ENCODE data around the gene PIAS4. TPM values are rescaled to one million over a fixed set of nuclear protein-coding genes. Genes with fewer than 3 reads are reported as not detected.

Gene PIAS4
- total RNA-seq, 1 donor from 2014 or later = 39.8 TPM

GRCh38 chr19:4061178-4061682 is 53.7 kb downstream of the PIAS4 start:
- TF ChIP-seq CTCF (conservative IDR thresholded peaks at IDR 0.05) = no peak
- H3K27me3 Mint-ChIP-seq = no peaks in the 10 kb centered on the region
- H3K27ac Mint-ChIP-seq = peak overlapping the region; percentile 85
- H3K4me3 Mint-ChIP-seq = no peak overlapping the region
- H3K4me1 Mint-ChIP-seq (ENCODE audit: unreplicated experiment) = peaks cover 4% of the 10 kb centered on the region
- H3K9me3 Mint-ChIP-seq = no peaks in the 10 kb centered on the region
- no peak for DNase-seq (ENCODE audit: extremely low spot score, unreplicated experiment)
- no peaks in the 10 kb centered on the region for H3K36me3 Mint-ChIP-seq

GRCh38 chr19:4061683-4062418 is 54.3 kb downstream of the PIAS4 start:
- Mint-ChIP-seq H3K4me3 (peak overlapping the region; percentile 70), H3K9me3 (no peaks in the 10 kb centered on the region), H3K27ac (peak overlapping the region; percentile 85), H3K27me3 (no peaks in the 10 kb centered on the region), H3K4me1 (ENCODE audit: unreplicated experiment) (peaks cover 4% of the 10 kb centered on the region), H3K36me3 (no peaks in the 10 kb centered on the region)
- DNase-seq (ENCODE audit: extremely low spot score, unreplicated experiment) = no peak
- no peak for TF ChIP-seq CTCF (conservative IDR thresholded peaks at IDR 0.05)

- H3K36me3 Mint-ChIP-seq = no peaks in the 10 kb centered on the region
- TF ChIP-seq CTCF (conservative IDR thresholded peaks at IDR 0.05) = no peak
- peak overlapping the region; percentile 90 for H3K4me3 Mint-ChIP-seq
- peaks cover 4% of the 10 kb centered on the region for H3K4me1 Mint-ChIP-seq (ENCODE audit: unreplicated experiment)
- no peaks in the 10 kb centered on the region for H3K9me3 Mint-ChIP-seq
- DNase-seq (ENCODE audit: extremely low spot score, unreplicated experiment) = no peak
- peak overlapping the region; percentile 85 for H3K27ac Mint-ChIP-seq
- H3K27me3 Mint-ChIP-seq = no peaks in the 10 kb centered on the region
Measured at GRCh38 chr19:4062419-4063368, 55.2 kb downstream of the PIAS4 start.

- H3K27ac Mint-ChIP-seq = peak overlapping the region; percentile 91
- no peaks in the 10 kb centered on the region for H3K9me3 Mint-ChIP-seq
- no peak for DNase-seq (ENCODE audit: extremely low spot score, unreplicated experiment)
- H3K4me3 Mint-ChIP-seq = peak overlapping the region; percentile 90
- peaks cover 7% of the 10 kb centered on the region for H3K27me3 Mint-ChIP-seq
- no peaks in the 10 kb centered on the region for H3K36me3 Mint-ChIP-seq
- H3K4me1 Mint-ChIP-seq (ENCODE audit: unreplicated experiment) = peaks cover 9% of the 10 kb centered on the region
- peak; percentile 23 for TF ChIP-seq CTCF (conservative IDR thresholded peaks at IDR 0.05)
Measured at GRCh38 chr19:4063369-4064148, 56.0 kb downstream of the PIAS4 start.

GRCh38 chr19:4064149-4064495 is 56.6 kb downstream of the PIAS4 start:
- Mint-ChIP-seq H3K27me3 (peaks cover 12% of the 10 kb centered on the region), H3K4me3 (peak overlapping the region; percentile 90), H3K36me3 (no peaks in the 10 kb centered on the region), H3K4me1 (ENCODE audit: unreplicated experiment) (peaks cover 9% of the 10 kb centered on the region), H3K27ac (peak overlapping the region; percentile 91), H3K9me3 (no peaks in the 10 kb centered on the region)
- TF ChIP-seq CTCF (conservative IDR thresholded peaks at IDR 0.05) = no peak
- no peak for DNase-seq (ENCODE audit: extremely low spot score, unreplicated experiment)
